Measurements from ENCODE around the gene FHL1. TPM values are rescaled to one million over a fixed set of nuclear protein-coding genes. Genes with fewer than 3 reads are reported as not detected.
A peak's percentile ranks its signal among the peaks of the same experiment; 100 is the strongest.

Gene FHL1
- total and polyA plus RNA-seq, 2 of the 4 experiments (the other 2 are of a cell fraction): 69.4 to 72.9 TPM

DNA sequence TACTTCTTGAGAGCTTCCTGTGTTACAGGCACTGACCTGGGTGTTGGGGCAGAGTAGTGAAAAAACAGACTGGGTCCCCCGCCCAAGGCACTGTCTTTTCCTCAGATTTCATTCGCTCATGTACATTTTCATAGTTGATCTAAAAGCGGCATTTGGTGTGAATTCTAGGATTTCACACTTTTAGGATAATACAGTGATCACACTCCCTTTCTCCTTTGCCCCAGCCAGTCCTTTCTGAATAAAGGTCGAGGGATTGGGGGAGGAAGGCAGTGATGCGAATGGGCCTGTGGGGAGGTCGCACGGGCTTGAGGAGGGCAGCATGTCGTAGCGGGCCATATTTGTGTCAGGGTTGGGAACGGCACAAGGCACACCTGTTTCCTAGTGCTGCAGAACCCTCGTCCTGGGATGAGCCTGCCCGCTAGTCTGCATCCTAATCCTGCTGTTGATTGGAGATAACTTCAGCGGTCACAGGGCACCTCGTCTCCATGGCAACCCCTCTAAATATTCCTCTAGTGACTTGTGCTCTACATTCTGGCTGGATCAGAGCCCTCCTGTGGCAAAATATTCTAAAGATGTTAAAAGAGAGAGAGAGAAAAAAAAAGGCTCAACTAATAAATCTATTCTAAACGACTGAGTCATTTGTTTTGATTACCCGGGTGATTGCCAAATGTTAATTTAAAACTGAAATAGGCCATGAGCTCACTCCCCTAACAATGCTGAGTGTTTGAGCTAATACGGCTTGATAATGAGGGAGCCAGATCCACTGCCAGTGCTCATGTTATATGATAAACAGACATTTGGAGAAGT, 21.8 kb downstream of the FHL1 start:
- ATAC-seq (ENCODE audit: low read depth) (peak; percentile 72), DNase-seq (peak; percentile 97)
- intact Hi-C loops (cut with micrococcal nuclease) (loop anchor here (2.0 kb wide), 1 partner anchor 34 kb away; no protein-coding TSS in a partner anchor), in situ Hi-C loops (cut with MboI; ENCODE audit: low sequenced_read_pairs) (no loop called here), dilution Hi-C loops (cut with HindIII; ENCODE audit: low sequenced_read_pairs, unreplicated experiment) (no loop called here)
- H3K27me3 ChIP-seq (ENCODE audit: control insufficient read depth, insufficient read depth, low read length): no peaks in the 10 kb centered on the region
- H3K4ac ChIP-seq (ENCODE audit: low read depth, low read length): peak overlapping the region; percentile 68; the same call in 1 of the 2 replicates
- H3K27ac ChIP-seq (ENCODE audit: insufficient read depth, low read length): peak overlapping the region; percentile 93
- H3K23ac ChIP-seq (ENCODE audit: low read depth, low read length): 0 out of 2 replicates have a peak overlapping the region, but pooled peaks have one; percentile 3
- no peak overlapping the region for H2AFZ ChIP-seq (replicated peaks; ENCODE audit: low read length, poor library complexity)
- peak overlapping the region; percentile 34; the same call in 1 of the 2 replicates for H4K5ac ChIP-seq (ENCODE audit: low read depth, low read length)
- 27% methylated on average over 5 of the region's 17 CpGs; no CpG with 5 or more reads in 1 of the 2 experiments for WGBS, 2 experiments (ENCODE audit: extremely low coverage in 2 of 2, insufficient read length in 1 of 2)
- peak overlapping the region; percentile 37 for H2BK20ac ChIP-seq (ENCODE audit: low read depth, low read length)
- peak overlapping the region; percentile 74 for H2BK5ac ChIP-seq (ENCODE audit: low read depth, low read length, poor library complexity, severe bottlenecking)
- H3K9me1 ChIP-seq (ENCODE audit: insufficient read depth, low read length): peaks cover 5% of the 10 kb centered on the region; the same call in 1 of the 2 replicates
- peak overlapping the region; percentile 26 for H4K91ac ChIP-seq (ENCODE audit: insufficient read depth, low read depth, low read length)
- H4K20me1 ChIP-seq (ENCODE audit: insufficient read depth, low read length): peaks cover 5% of the 10 kb centered on the region
- H2BK120ac ChIP-seq (ENCODE audit: low read depth, low read length): peak overlapping the region; percentile 75
- H3K4me1 ChIP-seq (ENCODE audit: control insufficient read depth, insufficient read depth, low read length): peaks cover 16% of the 10 kb centered on the region
- no peaks in the 10 kb centered on the region for H3K9me3 ChIP-seq (ENCODE audit: control insufficient read depth, insufficient read depth, low read length)
- peak overlapping the region; percentile 45 for H3K4me2 ChIP-seq (ENCODE audit: low read depth, low read length)
- peaks cover 3 to 13% of the 10 kb centered on the region in 2 experiments; a peak in 2 of 4 replicates for H3K79me1 ChIP-seq (ENCODE audit: low read depth in 1 of 2, low read length in 2 of 2)
- POLR2A ChIA-PET (ENCODE audit: unreplicated experiment): interaction anchor here (0.6 kb wide), 3 partner anchors 40 to 119 kb away, joined by 3 to 4 read pairs (median 4); no protein-coding TSS in a partner anchor
- no TSS peak for BruUV-seq (replicated peaks)
- H3K4me3 ChIP-seq (ENCODE audit: insufficient read depth, low read depth, low read length): no peak overlapping the region
- CTCF ChIA-PET: interaction anchor here (0.7 to 1.1 kb wide), 5 partner anchors 19 to 37 kb away, joined by 3 to 5 read pairs (median 3); no protein-coding TSS in a partner anchor
- no peak overlapping the region; the same call in none of the 2 replicates for H3K14ac ChIP-seq (replicated peaks; ENCODE audit: low read depth, low read length)
- no peak overlapping the region for H3K56ac ChIP-seq (ENCODE audit: extremely low read depth, insufficient read depth, low read length)
- 0 out of 2 replicates have a peak overlapping the region, but pooled peaks have one; percentile 22 for H3K9ac ChIP-seq (ENCODE audit: low read depth, low read length)
- peak overlapping the region; percentile 61; the same call in 1 of the 2 replicates for H3K18ac ChIP-seq (ENCODE audit: low read depth, low read length)
- H3K36me3 ChIP-seq (ENCODE audit: control insufficient read depth, insufficient read depth, low read length): no peaks in the 10 kb centered on the region; the same call in 1 of the 2 replicates
- H2AK9ac ChIP-seq (replicated peaks; ENCODE audit: low read depth, low read length, poor library complexity): peak overlapping the region; percentile 11
- H2BK15ac ChIP-seq (ENCODE audit: low read depth, low read length): peak overlapping the region; percentile 32; the same call in 2 of the 3 replicates
- peak overlapping the region in 1 of 2 experiments; percentile 36; a peak in 2 of 4 replicates for H4K8ac ChIP-seq (ENCODE audit: low read depth in 2 of 2, low read length in 2 of 2)
- H2AK5ac ChIP-seq (ENCODE audit: low read depth, low read length): peak overlapping the region; percentile 42; the same call in 1 of the 2 replicates
- TF ChIP-seq CHD1 (IDR thresholded peaks at IDR 0.05; ENCODE audit: low read depth, low read length) (no peak), MXI1 (IDR thresholded peaks at IDR 0.05; ENCODE audit: borderline replicate concordance, low read depth, low read length) (no peak), CEBPB (IDR thresholded peaks at IDR 0.05; ENCODE audit: low read depth, low read length) (peak; percentile 85), RFX5 (IDR thresholded peaks at IDR 0.05; ENCODE audit: low read depth, low read length) (no peak), MAZ (IDR thresholded peaks at IDR 0.05; ENCODE audit: borderline replicate concordance, low read depth, low read length) (no peak), MAFK (IDR thresholded peaks at IDR 0.05; ENCODE audit: low read depth, low read length) (no peak), RCOR1 (IDR thresholded peaks at IDR 0.05; ENCODE audit: insufficient replicate concordance, low read length) (no peak), SMC3 (IDR thresholded peaks at IDR 0.05; ENCODE audit: low read depth, low read length) (no peak), BHLHE40 (IDR thresholded peaks at IDR 0.05; ENCODE audit: low read depth, low read length) (peak; percentile 47; the same call in 1 of the 2 replicates), RAD21 (IDR thresholded peaks at IDR 0.05; ENCODE audit: low read length) (no peak), NFE2L2 (IDR thresholded peaks at IDR 0.05; ENCODE audit: low read depth, low read length) (peak; percentile 54; the same call in 1 of the 2 replicates), FOS (IDR thresholded peaks at IDR 0.05; ENCODE audit: low read depth, low read length) (peak; percentile 74), POLR2A (IDR thresholded peaks at IDR 0.05; ENCODE audit: low read depth, low read length) (no peak)
- TF ChIP-seq, protein P1, sequence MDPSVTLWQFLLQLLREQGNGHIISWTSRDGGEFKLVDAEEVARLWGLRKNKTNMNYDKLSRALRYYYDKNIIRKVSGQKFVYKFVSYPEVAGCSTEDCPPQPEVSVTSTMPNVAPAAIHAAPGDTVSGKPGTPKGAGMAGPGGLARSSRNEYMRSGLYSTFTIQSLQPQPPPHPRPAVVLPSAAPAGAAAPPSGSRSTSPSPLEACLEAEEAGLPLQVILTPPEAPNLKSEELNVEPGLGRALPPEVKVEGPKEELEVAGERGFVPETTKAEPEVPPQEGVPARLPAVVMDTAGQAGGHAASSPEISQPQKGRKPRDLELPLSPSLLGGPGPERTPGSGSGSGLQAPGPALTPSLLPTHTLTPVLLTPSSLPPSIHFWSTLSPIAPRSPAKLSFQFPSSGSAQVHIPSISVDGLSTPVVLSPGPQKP (IDR thresholded peaks at IDR 0.05; ENCODE audit: borderline replicate concordance, low read depth, low read length): no peak
- TF ChIP-seq, protein P2, sequence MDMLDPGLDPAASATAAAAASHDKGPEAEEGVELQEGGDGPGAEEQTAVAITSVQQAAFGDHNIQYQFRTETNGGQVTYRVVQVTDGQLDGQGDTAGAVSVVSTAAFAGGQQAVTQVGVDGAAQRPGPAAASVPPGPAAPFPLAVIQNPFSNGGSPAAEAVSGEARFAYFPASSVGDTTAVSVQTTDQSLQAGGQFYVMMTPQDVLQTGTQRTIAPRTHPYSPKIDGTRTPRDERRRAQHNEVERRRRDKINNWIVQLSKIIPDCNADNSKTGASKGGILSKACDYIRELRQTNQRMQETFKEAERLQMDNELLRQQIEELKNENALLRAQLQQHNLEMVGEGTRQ (IDR thresholded peaks at IDR 0.05; ENCODE audit: low read depth, low read length): no peak
